Prostate gland (tissue), 2 donors: ENCODE data around the gene CSNK2A1. TPM values are rescaled to one million over a fixed set of nuclear protein-coding genes. Genes with fewer than 3 reads are reported as not detected.

ENCODE experiments used
- DNase-seq: peaks from one replicate; pipeline ENCODE4 v3.0.0-alpha.2; 2019; ENCODE audit warnings: low spot score
- H3K27ac ChIP-seq, 2 donors: fragments of 200-600 bp; sonication (generic); 2 replicates each; pipeline ENCODE4 v1.5.1; 2017 to 2019
- H3K27me3 ChIP-seq: fragments of 200-600 bp; sonication (generic); replicated peaks from 2 replicates; pipeline ENCODE4 v1.5.1; 2019; ENCODE audit not compliant: insufficient read depth
- H3K36me3 ChIP-seq, 2 donors: fragments of 200-600 bp; sonication (generic); 1 replicate in 1 of 2; 2 replicates in 1 of 2; pipeline versions ENCODE4 v1.5.1 to v1.8.1; 2017 to 2019
- H3K4me1 ChIP-seq: fragments of 200-600 bp; sonication (generic); replicated peaks from 2 replicates; pipeline ENCODE4 v1.5.1; 2019
- H3K4me3 ChIP-seq, 2 donors: fragments of 200-600 bp; sonication (generic); 2 replicates each; pipeline ENCODE4 v1.5.1; 2017 to 2019
- H3K9me3 ChIP-seq: fragments of 200-600 bp; sonication (generic); 2 replicates; pipeline ENCODE4 v1.5.1; 2017
- POLR2A ChIP-seq: fragments of 450-650 bp; IDR thresholded peaks from one replicate; pipeline ENCODE4 v1.6.1; 2016; ENCODE audit warnings: antibody characterized with exemption, mild to moderate bottlenecking
- POLR2AphosphoS5 ChIP-seq: sonication (generic); formaldehyde crosslinking; IDR thresholded peaks from one replicate; pipeline ENCODE4 v1.6.1; 2017; ENCODE audit warnings: antibody characterized with exemption
- WGBS: methylation state at CpG from one replicate; pipeline ENCODE4 v1.1.5; 2018; 5-methylcytosine and 5-hydroxymethylcytosine counted together
- intact Hi-C: fragments of 100-400 bp; cut with DNase I; formaldehyde crosslinking; loops from one replicate; pipeline ENCODE4 v1.14.2; 2022
- total RNA-seq, 2 donors: library from RNA; depleted of rRNA; stranded (reverse); fragments of >200 nt; gene quantifications; one replicate each; pipeline ENCODE4 v1.1.0, GENCODE V29; 2016
- TF ChIP-seq, protein P1 (sequence below), 4 experiments: fragments of 200-600 bp in 2 of 4; fragments of 450-650 bp in 2 of 4; sonication (generic) in 2 of 4; IDR thresholded peaks; 1 replicate in 3 of 4; 2 replicates in 1 of 4; pipeline ENCODE4 v1.5.1; 2016 to 2019; ENCODE audit warnings: antibody characterized with exemption in 4 of 4, mild to moderate bottlenecking in 2 of 4, moderate library complexity in 2 of 4

CSNK2A1 gene
- total RNA-seq, 2 donors from 2014 or later, result 66.9 to 152 TPM

DNA sequence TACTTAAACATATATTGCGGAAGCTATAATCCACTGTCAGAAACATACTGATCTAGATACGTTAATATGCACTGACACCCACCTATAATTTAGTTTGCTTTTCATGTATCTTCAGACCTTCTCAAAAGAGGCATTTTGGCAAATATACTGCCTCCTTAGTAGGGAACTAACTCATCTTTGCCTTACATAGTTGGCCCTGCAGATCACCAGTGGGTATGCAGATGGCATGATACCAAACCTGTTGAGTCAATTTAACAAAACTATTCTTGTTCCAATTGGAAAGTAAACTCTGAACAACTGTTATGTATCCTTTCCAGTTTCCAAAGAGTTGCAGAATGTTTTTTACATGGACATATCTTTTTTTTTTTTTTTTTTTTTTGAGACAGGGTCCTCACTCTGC, 45.6 kb downstream of the CSNK2A1 start:
- no peak for DNase-seq
- TF ChIP-seq POLR2AphosphoS5, result no peak
- TF ChIP-seq, protein P1, sequence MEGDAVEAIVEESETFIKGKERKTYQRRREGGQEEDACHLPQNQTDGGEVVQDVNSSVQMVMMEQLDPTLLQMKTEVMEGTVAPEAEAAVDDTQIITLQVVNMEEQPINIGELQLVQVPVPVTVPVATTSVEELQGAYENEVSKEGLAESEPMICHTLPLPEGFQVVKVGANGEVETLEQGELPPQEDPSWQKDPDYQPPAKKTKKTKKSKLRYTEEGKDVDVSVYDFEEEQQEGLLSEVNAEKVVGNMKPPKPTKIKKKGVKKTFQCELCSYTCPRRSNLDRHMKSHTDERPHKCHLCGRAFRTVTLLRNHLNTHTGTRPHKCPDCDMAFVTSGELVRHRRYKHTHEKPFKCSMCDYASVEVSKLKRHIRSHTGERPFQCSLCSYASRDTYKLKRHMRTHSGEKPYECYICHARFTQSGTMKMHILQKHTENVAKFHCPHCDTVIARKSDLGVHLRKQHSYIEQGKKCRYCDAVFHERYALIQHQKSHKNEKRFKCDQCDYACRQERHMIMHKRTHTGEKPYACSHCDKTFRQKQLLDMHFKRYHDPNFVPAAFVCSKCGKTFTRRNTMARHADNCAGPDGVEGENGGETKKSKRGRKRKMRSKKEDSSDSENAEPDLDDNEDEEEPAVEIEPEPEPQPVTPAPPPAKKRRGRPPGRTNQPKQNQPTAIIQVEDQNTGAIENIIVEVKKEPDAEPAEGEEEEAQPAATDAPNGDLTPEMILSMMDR (IDR thresholded peaks at IDR 0.05), result no peak
- TF ChIP-seq POLR2A, result no peak
- WGBS, result 95% methylated on average over 2 of the region's 2 CpGs
- intact Hi-C loops, result no loop called here
- H3K4me3 ChIP-seq, result no peak overlapping the region
- no peaks in the 10 kb centered on the region for H3K4me1 ChIP-seq
- no peak overlapping the region for H3K27ac ChIP-seq
- no peaks in the 10 kb centered on the region for H3K36me3 ChIP-seq
- no peaks in the 10 kb centered on the region for H3K27me3 ChIP-seq
- H3K9me3 ChIP-seq, result no peaks in the 10 kb centered on the region

DNA sequence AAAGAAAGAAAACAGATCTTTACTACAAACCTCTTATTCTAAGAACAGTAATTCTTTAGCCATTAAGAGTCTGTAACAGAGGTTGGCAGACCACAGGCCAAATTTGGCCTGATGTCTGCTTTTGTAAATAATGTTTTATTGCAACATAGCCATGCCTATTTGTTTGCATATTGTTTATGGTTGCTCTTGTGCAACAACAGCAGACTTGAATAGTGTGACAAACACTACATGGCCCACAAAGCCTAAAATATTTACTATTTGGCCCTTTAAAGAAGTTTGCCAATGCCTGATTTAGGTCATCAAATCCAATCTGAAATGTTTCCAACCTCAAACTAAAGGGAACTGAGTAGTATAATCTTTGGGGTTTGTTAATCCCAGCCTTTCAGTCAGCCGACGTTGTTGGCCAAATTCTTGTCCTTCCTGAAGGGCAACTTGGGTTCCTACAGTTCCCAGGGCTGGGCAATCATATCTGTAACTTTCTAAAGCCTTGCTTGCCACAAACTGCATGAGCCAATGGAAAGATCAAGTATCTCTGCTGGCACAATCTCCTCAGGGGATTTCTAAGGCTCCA, 47.4 kb downstream of the CSNK2A1 start:
- 33% methylated on average over 2 of the region's 2 CpGs for WGBS
- peak overlapping the region; percentile 3 to 26 for H3K27ac ChIP-seq
- intact Hi-C loops, result no loop called here

DNA sequence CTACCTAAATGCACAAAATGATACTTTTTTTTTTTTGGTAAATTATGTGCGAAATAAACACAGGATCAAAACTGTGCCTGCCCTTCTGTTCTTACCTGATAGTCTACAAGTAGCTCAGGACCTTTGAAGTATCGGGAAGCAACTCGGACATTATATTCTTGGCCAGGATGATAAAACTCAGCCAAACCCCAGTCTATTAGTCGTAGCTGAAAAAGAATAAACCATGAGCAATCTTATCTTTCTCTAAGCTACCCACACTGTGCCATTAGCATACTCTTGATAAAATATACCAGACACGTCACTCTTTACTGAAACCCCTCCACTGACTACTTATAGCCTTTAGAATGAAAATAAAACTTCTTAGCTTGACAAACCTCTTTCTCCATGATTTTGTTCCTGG, 51.4 kb downstream of the CSNK2A1 start:
- TF ChIP-seq POLR2AphosphoS5, result no peak
- TF ChIP-seq, protein P1 (IDR thresholded peaks at IDR 0.05), result no peak
- TF ChIP-seq POLR2A, result no peak
- Histone ChIP-seq H3K4me3 (no peak overlapping the region), H3K27ac (no peak overlapping the region), H3K4me1 (no peaks in the 10 kb centered on the region), H3K9me3 (no peaks in the 10 kb centered on the region), H3K27me3 (no peaks in the 10 kb centered on the region), H3K36me3 (no peaks in the 10 kb centered on the region)
- 95% methylated on average over 5 of the region's 5 CpGs for WGBS
- intact Hi-C loops, result no loop called here
- no peak for DNase-seq

More for the DNA sequence above, 47.4 kb downstream of the CSNK2A1 start:
- Histone ChIP-seq H3K4me3 (no peak overlapping the region), H3K9me3 (no peaks in the 10 kb centered on the region), H3K27me3 (no peaks in the 10 kb centered on the region), H3K36me3 (no peaks in the 10 kb centered on the region), H3K4me1 (no peaks in the 10 kb centered on the region)
- DNase-seq, result peak; percentile 68
- TF ChIP-seq, protein P1 (IDR thresholded peaks at IDR 0.05), result no peak
- peak; percentile 78 for TF ChIP-seq POLR2AphosphoS5

DNA sequence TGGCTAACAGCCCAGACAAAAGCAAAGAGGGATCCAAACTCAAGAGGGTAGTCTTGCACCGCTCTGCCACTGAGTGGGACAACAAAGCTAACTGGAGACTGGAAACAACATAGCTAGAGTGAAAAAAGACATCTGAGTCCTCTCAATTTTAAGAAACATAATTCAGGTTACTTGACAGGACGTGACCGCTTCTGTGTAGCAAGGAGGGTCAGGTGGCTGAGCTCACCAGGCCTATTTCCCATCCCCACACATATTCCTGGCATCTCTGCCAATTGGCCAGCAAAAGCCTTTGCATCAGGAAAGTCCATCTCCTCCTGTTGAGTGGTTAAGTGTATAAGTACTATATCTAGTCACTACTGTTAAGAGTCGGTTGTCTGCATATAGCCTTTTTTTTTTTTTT, 55.9 kb downstream of the CSNK2A1 start:
- no peak overlapping the region for H3K27ac ChIP-seq
- intact Hi-C loops, result no loop called here
- no peak overlapping the region for H3K4me3 ChIP-seq
- TF ChIP-seq POLR2A, result no peak
- TF ChIP-seq, protein P1 (IDR thresholded peaks at IDR 0.05), result no peak
- TF ChIP-seq POLR2AphosphoS5, result no peak
- peaks cover 4 to 7% of the 10 kb centered on the region in 2 donors for H3K36me3 ChIP-seq
- no peak for DNase-seq
- WGBS, result 92% methylated on average over 4 of the region's 4 CpGs
- H3K27me3 ChIP-seq, result no peaks in the 10 kb centered on the region
- H3K9me3 ChIP-seq, result no peaks in the 10 kb centered on the region
- no peaks in the 10 kb centered on the region for H3K4me1 ChIP-seq
